K562 (cell line): Measurements from ENCODE around the gene HDAC7. TPM values are rescaled to one million over a fixed set of nuclear protein-coding genes. Genes with fewer than 3 reads are reported as not detected.

Experiments
- ETS2 ChIP-seq: IDR thresholded peaks from 2 replicates; pipeline ENCODE4 v1.6.1; 2016; ENCODE audit warnings: borderline replicate concordance, missing genetic modification characterization, mild to moderate bottlenecking, moderate library complexity, missing compliant biosample characterization; ENCODE audit not compliant: poor library complexity, severe bottlenecking
- FOXO4 ChIP-seq: fragments of 450-650 bp; formaldehyde crosslinking; IDR thresholded peaks from 2 replicates; pipeline ENCODE4 v1.4.0; 2020; ENCODE audit warnings: mild to moderate bottlenecking, moderate library complexity
- JUND ChIP-seq, 2 experiments: IDR thresholded peaks; 2 replicates in 1 of 2; 3 replicates in 1 of 2; pipeline ENCODE4 v1.6.1; 2011; ENCODE audit warnings: borderline replicate concordance in 2 of 2, low read depth in 2 of 2, low read length in 2 of 2, improper control_type of control experiment in 1 of 2, missing biosample characterization in 1 of 2, missing genetic modification characterization in 1 of 2, missing genetic modification reagents in 1 of 2
- NKRF ChIP-seq: fragments of 450-650 bp; IDR thresholded peaks from 2 replicates; pipeline ENCODE4 v1.6.1; 2016; ENCODE audit warnings: borderline replicate concordance
- NR2F6 ChIP-seq: fragments of 450-650 bp; formaldehyde crosslinking; IDR thresholded peaks from 2 replicates; pipeline ENCODE4 v1.4.0; 2020; ENCODE audit warnings: mild to moderate bottlenecking
- PATZ1 ChIP-seq: fragments of 250-450 bp; sonication (Bioruptor Pico); IDR thresholded peaks from 2 replicates; pipeline ENCODE4 v1.5.0; 2020; ENCODE audit warnings: mild to moderate bottlenecking, borderline replicate concordance
- PREB ChIP-seq: sonication (generic); formaldehyde crosslinking; IDR thresholded peaks from 2 replicates; pipeline ENCODE4 v1.8.1; 2023; ENCODE audit warnings: mild to moderate bottlenecking, missing genetic modification reagents
- SMARCE1 ChIP-seq: fragments of 450-650 bp; IDR thresholded peaks from 2 replicates; pipeline ENCODE4 v1.7.1; 2016; ENCODE audit warnings: mild to moderate bottlenecking
- TAF15 ChIP-seq: fragments of 200-400 bp; formaldehyde crosslinking; IDR thresholded peaks from 2 replicates; pipeline ENCODE4 v1.6.1; 2017; ENCODE audit warnings: mild to moderate bottlenecking, low read depth, low read length, moderate library complexity
- TBP ChIP-seq: optimal IDR thresholded peaks from 2 replicates; pipeline ENCODE3; 2011; ENCODE audit warnings: low read depth, low read length, improper control_type of control experiment
- TFAP4 ChIP-seq: sonication (generic); formaldehyde crosslinking; IDR thresholded peaks from 2 replicates; pipeline ENCODE4 v1.8.0; 2022; ENCODE audit warnings: missing genetic modification reagents, mild to moderate bottlenecking, moderate library complexity, borderline replicate concordance
- THRA ChIP-seq: fragments of 450-650 bp; IDR thresholded peaks from 2 replicates; pipeline ENCODE4 v1.6.1; 2017; ENCODE audit warnings: mild to moderate bottlenecking, moderate library complexity
- XRCC4 ChIP-seq: IDR thresholded peaks from one replicate; pipeline ENCODE4 v1.6.1; 2011; ENCODE audit not compliant: insufficient read depth, insufficient read length; ENCODE audit errors: extremely low read depth
- ZFPM2 ChIP-seq: fragments of 250-450 bp; sonication (Bioruptor Pico); IDR thresholded peaks from 2 replicates; pipeline ENCODE4 v1.5.1; 2022; ENCODE audit warnings: mild to moderate bottlenecking
- ZFX ChIP-seq: sonication (generic); formaldehyde crosslinking; IDR thresholded peaks from 2 replicates; pipeline ENCODE4 v1.8.0; 2022; ENCODE audit warnings: mild to moderate bottlenecking, missing genetic modification reagents, moderate library complexity
- ZNF12 ChIP-seq: sonication (generic); formaldehyde crosslinking; IDR thresholded peaks from 2 replicates; pipeline ENCODE4 v1.4.0; 2020; ENCODE audit warnings: mild to moderate bottlenecking, missing genetic modification reagents
- ZNF232 ChIP-seq: sonication (generic); formaldehyde crosslinking; IDR thresholded peaks from 2 replicates; pipeline ENCODE4 v1.8.0; 2022; ENCODE audit warnings: mild to moderate bottlenecking, missing genetic modification reagents
- ZNF583 ChIP-seq: fragments of 250-450 bp; sonication (Bioruptor Pico); IDR thresholded peaks from 2 replicates; pipeline ENCODE4 v1.4.0; 2020
- polyA plus RNA-seq, 8 experiments: library from polyadenylated mRNA; depleted of rRNA in 4 of 8; stranded (reverse) in 5 of 8; unstranded in 3 of 8; fragments of >200 nt; fragmentation: Nextera tagmentation in 2 of 8; fragmentation: Illumina TruSeq in 1 of 8; extraction: Ambion mirVana in 2 of 8; extraction: Trizol in 1 of 8; gene quantifications; 2 replicates each; pipeline versions ENCODE4 v1.2.1 to v1.2.3, GENCODE V29; 2011 to 2014; ENCODE audit warnings: inconsistent platforms in 1 of 8, missing spikeins in 1 of 8
- total RNA-seq, 7 experiments: library from RNA; depleted of rRNA in 6 of 7; stranded (reverse); fragments of >200 nt in 6 of 7; fragmentation: Illumina TruSeq in 2 of 7; extraction: Trizol in 2 of 7; gene quantifications; 2 replicates each; pipeline versions ENCODE4 v1.2.1 to v1.2.3, GENCODE V29; 2011 to 2021; ENCODE audit warnings: low replicate concordance in 1 of 7

Gene HDAC7
- total and polyA plus RNA-seq, 9 of the 15 experiments (the other 6 are each of a cell fraction or from before 2014, with no cell fraction given) = 2.5 to 129 (median 31.1) TPM

GRCh38 chr12:47818467-47819137 is 1.1 kb downstream of the HDAC7 start (continued):
- TF ChIP-seq PATZ1 (no peak), TAF15 (no peak), ZNF583 (CRISPR knock-in tag) (no peak), FOXO4 (CRISPR knock-in tag) (no peak), ZNF232 (CRISPR knock-in tag) (no peak), ETS2 (tag) (no peak), ZFPM2 (no peak), SMARCE1 (0 out of 2 replicates have a peak, but pooled peaks have one; percentile 20), JUND (IDR thresholded peaks at IDR 0.05; ENCODE audit: borderline replicate concordance, low read depth, low read length) (no peak), JUND (tag; IDR thresholded peaks at IDR 0.05; ENCODE audit: borderline replicate concordance, low read depth, low read length) (no peak), THRA (no peak), TFAP4 (CRISPR knock-in tag) (peak; percentile 31; the same call in 1 of the 2 replicates), ZNF12 (0 out of 2 replicates have a peak, but pooled peaks have one; percentile 15), NR2F6 (no peak), PREB (CRISPR knock-in tag) (no peak), ZFX (CRISPR knock-in tag) (peak; percentile 48; the same call in 1 of the 2 replicates), TBP (no peak), NKRF (no peak), XRCC4 (no peak)
